Neuronal stem cell (in vitro differentiated cells): ENCODE results near the gene PNRC2.

Source experiments
- DNase-seq: peaks from one replicate; pipeline ENCODE4 v3.0.0-alpha.2; 2013; ENCODE audit warnings: low spot score
- H2AFZ ChIP-seq: one replicate; pipeline ENCODE4 v1.6.1; 2013; ENCODE audit warnings: mild to moderate bottlenecking, low read length, inconsistent platforms
- H2AK5ac ChIP-seq: 2 replicates; pipeline ENCODE4 v1.6.1; 2013; ENCODE audit warnings: low read depth, mild to moderate bottlenecking, inconsistent platforms, low read length, moderate library complexity, mixed read lengths
- H2BK120ac ChIP-seq: 2 replicates; pipeline ENCODE4 v1.6.1; 2013; ENCODE audit warnings: low read depth, mild to moderate bottlenecking, inconsistent platforms, low read length, moderate library complexity, mixed read lengths
- H2BK12ac ChIP-seq: one replicate; pipeline ENCODE4 v1.6.1; 2013; ENCODE audit warnings: low read length, inconsistent platforms
- H2BK15ac ChIP-seq: 2 replicates; pipeline ENCODE4 v1.6.1; 2013; ENCODE audit warnings: mild to moderate bottlenecking, low read length, inconsistent platforms, mixed read lengths
- H2BK5ac ChIP-seq: one replicate; pipeline ENCODE4 v1.6.1; 2013; ENCODE audit warnings: inconsistent platforms, mild to moderate bottlenecking, low read length, moderate library complexity
- H3K14ac ChIP-seq: one replicate; pipeline ENCODE4 v1.6.1; 2013; ENCODE audit warnings: low read length, inconsistent platforms
- H3K18ac ChIP-seq: 2 replicates; pipeline ENCODE4 v1.6.1; 2013; ENCODE audit warnings: low read length, inconsistent platforms
- H3K23ac ChIP-seq: 2 replicates; pipeline ENCODE4 v1.6.1; 2013; ENCODE audit warnings: low read depth, mild to moderate bottlenecking, mixed read lengths, low read length, inconsistent platforms; ENCODE audit not compliant: poor library complexity
- H3K27ac ChIP-seq: replicated peaks from 3 replicates; pipeline ENCODE4 v1.5.1; 2013; ENCODE audit warnings: low read length, inconsistent platforms
- H3K27me3 ChIP-seq, 3 experiments: 2 replicates each; pipeline ENCODE4 v1.6.1; 2013; ENCODE audit warnings: low read length in 3 of 3, mild to moderate bottlenecking in 2 of 3, inconsistent platforms in 1 of 3, low read depth in 1 of 3, mixed read lengths in 1 of 3, moderate library complexity in 1 of 3; ENCODE audit not compliant: control insufficient read depth in 3 of 3, insufficient read depth in 3 of 3
- H3K36me3 ChIP-seq, 2 donors: replicated peaks in 1 of 2; 2 replicates each; pipeline ENCODE4 v1.6.1; 2013; ENCODE audit warnings: low read length in 2 of 2; ENCODE audit not compliant: control insufficient read depth in 2 of 2, insufficient read depth in 2 of 2
- H3K4ac ChIP-seq: 2 replicates; pipeline ENCODE4 v1.6.1; 2013; ENCODE audit warnings: inconsistent platforms, mild to moderate bottlenecking, low read length, moderate library complexity
- H3K4me1 ChIP-seq, 2 donors: 1 replicate in 1 of 2; 2 replicates in 1 of 2; pipeline ENCODE4 v1.6.1; 2013; ENCODE audit warnings: low read length in 2 of 2, low read depth in 1 of 2; ENCODE audit not compliant: control insufficient read depth in 2 of 2, insufficient read depth in 1 of 2
- H3K4me2 ChIP-seq: one replicate; pipeline ENCODE4 v1.6.1; 2013; ENCODE audit warnings: mild to moderate bottlenecking, low read length, inconsistent platforms; ENCODE audit not compliant: insufficient read depth, poor library complexity, severe bottlenecking
- H3K4me3 ChIP-seq, 2 donors: 2 replicates each; pipeline ENCODE4 v1.5.1; 2013; ENCODE audit warnings: low read length in 2 of 2, mild to moderate bottlenecking in 2 of 2, inconsistent platforms in 1 of 2, moderate library complexity in 1 of 2
- H3K79me1 ChIP-seq: one replicate; pipeline ENCODE4 v1.6.1; 2013; ENCODE audit warnings: low read depth, mild to moderate bottlenecking, inconsistent platforms, low read length, moderate library complexity
- H3K9ac ChIP-seq: one replicate; pipeline ENCODE4 v1.6.1; 2013; ENCODE audit warnings: mild to moderate bottlenecking, low read depth, low read length, inconsistent platforms; ENCODE audit not compliant: poor library complexity
- H3K9me3 ChIP-seq, 2 donors: replicated peaks in 1 of 2; 2 replicates each; pipeline versions ENCODE3 to v1.6.1; 2013; ENCODE audit warnings: low read length in 2 of 2, mild to moderate bottlenecking in 2 of 2, inconsistent platforms in 1 of 2, low read depth in 1 of 2, mixed read lengths in 1 of 2, moderate library complexity in 1 of 2; ENCODE audit not compliant: control insufficient read depth in 2 of 2, insufficient read depth in 1 of 2
- H4K8ac ChIP-seq: one replicate; pipeline ENCODE4 v1.6.1; 2013; ENCODE audit warnings: low read depth, mild to moderate bottlenecking, inconsistent platforms, low read length, moderate library complexity
- H4K91ac ChIP-seq: one replicate; pipeline ENCODE4 v1.6.1; 2013; ENCODE audit warnings: low read length, low read depth, mild to moderate bottlenecking, inconsistent platforms; ENCODE audit not compliant: poor library complexity
- WGBS, 2 donors: extraction: QIAGEN DNeasy Blood & Tissue Kit; methylation state at CpG; one replicate each; pipeline ENCODE4 v1.1.7; 2013; ENCODE audit warnings: missing lambda C conversion rate in 2 of 2, mixed read lengths in 1 of 2; ENCODE audit not compliant: insufficient read length in 2 of 2, insufficient replicate concordance in 1 of 2; ENCODE audit errors: extremely low coverage in 2 of 2; 5-methylcytosine and 5-hydroxymethylcytosine counted together

Gene PNRC2

GRCh38 chr1:23999156-23999671 lies 39.6 kb downstream of the PNRC2 start:
- WGBS, 2 donors, result no CpG with 5 or more reads among the region's 3 CpGs
- Histone ChIP-seq H3K23ac (no peak overlapping the region), H2BK5ac (no peak overlapping the region), H3K36me3 (no peaks in the 10 kb centered on the region), H2AFZ (no peak overlapping the region), H3K27me3 (no peaks in the 10 kb centered on the region), H3K18ac (no peak overlapping the region), H2AK5ac (no peak overlapping the region), H3K27ac (no peak overlapping the region), H3K14ac (no peak overlapping the region), H3K4ac (no peak overlapping the region), H3K4me2 (no peak overlapping the region), H3K79me1 (no peaks in the 10 kb centered on the region), H3K9ac (no peak overlapping the region), H4K91ac (no peak overlapping the region), H3K9me3 (no peaks in the 10 kb centered on the region), H3K4me1 (peaks cover 3 to 8% of the 10 kb centered on the region in 2 donors), H2BK12ac (no peak overlapping the region), H2BK15ac (no peak overlapping the region), H4K8ac (no peak overlapping the region), H2BK120ac (no peak overlapping the region), H3K4me3 (no peak overlapping the region)
- no peak for DNase-seq

DNA sequence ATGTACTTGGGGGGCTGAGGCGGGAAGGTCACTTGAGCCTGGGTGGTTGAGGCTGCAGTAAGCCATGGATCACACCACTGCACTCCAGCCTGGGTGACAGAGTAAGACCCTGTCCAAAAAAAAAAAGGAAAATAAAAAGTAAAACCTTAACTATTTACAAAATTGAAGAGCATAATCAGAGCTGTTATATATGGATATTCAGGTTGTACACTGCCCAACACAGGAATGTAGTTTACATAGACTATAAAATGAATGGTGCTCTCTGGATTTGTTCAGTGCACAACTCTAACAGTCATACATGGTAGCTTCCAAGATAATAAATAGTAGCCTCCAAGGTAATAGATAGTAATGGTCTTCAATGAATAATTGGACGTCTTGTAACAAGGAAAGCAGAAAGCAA lies 43.1 kb downstream of the PNRC2 start:
- Histone ChIP-seq H3K4me3 (no peak overlapping the region), H2BK120ac (no peak overlapping the region), H3K4ac (no peak overlapping the region), H2BK15ac (no peak overlapping the region), H4K8ac (no peak overlapping the region), H2AK5ac (no peak overlapping the region), H4K91ac (no peak overlapping the region), H3K27ac (no peak overlapping the region), H2BK12ac (no peak overlapping the region), H3K9ac (no peak overlapping the region), H3K14ac (no peak overlapping the region), H2AFZ (no peak overlapping the region), H3K36me3 (no peaks in the 10 kb centered on the region), H3K9me3 (no peaks in the 10 kb centered on the region), H3K79me1 (no peaks in the 10 kb centered on the region), H3K27me3 (no peaks in the 10 kb centered on the region), H3K23ac (no peak overlapping the region), H3K18ac (no peak overlapping the region), H3K4me2 (no peak overlapping the region), H3K4me1 (peaks cover 3 to 8% of the 10 kb centered on the region in 2 donors), H2BK5ac (no peak overlapping the region)
- DNase-seq, result no peak
- WGBS, 2 donors, result no CpG with 5 or more reads among the region's 2 CpGs

DNA sequence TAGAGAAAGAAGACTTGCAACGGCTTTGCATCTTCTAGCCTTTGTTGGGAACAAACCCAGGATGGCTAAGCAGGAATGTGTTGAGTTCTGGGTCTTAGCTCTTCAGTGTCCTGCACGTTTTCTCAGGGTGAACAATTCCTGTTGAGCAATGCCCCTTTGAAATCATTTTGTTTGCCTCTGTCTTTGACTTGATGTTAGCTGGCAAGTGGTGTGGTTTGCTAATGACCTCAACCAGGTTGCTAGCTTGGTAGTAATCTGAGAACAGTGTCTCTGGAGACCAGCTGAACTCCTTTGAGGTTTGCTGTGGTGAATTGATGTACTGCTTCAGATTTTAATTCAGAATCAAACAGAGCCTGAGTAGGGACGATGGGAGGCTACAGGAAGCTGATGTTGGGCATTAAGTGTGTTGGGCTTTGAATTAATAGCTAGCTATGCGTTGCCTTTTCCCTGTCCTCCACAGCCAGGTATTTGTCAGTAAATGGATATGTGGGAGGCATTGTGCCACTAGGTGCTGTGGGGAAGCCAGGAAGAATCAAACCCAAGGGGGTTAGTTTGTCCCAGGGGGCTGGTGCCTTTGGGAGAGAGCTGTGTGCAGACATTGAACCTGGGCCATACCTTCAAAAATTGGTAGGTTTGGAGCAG lies 43.8 kb downstream of the PNRC2 start:
- H3K9ac ChIP-seq, result no peak overlapping the region
- H3K79me1 ChIP-seq, result no peaks in the 10 kb centered on the region
- DNase-seq, result no peak
- H2AFZ ChIP-seq, result peak overlapping the region; percentile 23
- no peak overlapping the region for H2BK15ac ChIP-seq
- no peak overlapping the region for H3K4me2 ChIP-seq
- H3K27me3 ChIP-seq, result no peaks in the 10 kb centered on the region
- no peak overlapping the region for H3K18ac ChIP-seq
- H3K4ac ChIP-seq, result no peak overlapping the region
- no peak overlapping the region for H2BK120ac ChIP-seq
- H3K14ac ChIP-seq, result no peak overlapping the region
- whole genome bisulfite sequencing, 2 donors, result no CpG with 5 or more reads among the region's 4 CpGs
- H2BK12ac ChIP-seq, result no peak overlapping the region
- peaks cover 3 to 8% of the 10 kb centered on the region in 2 donors for H3K4me1 ChIP-seq
- no peaks in the 10 kb centered on the region for H3K9me3 ChIP-seq
- no peak overlapping the region for H2AK5ac ChIP-seq
- no peak overlapping the region for H2BK5ac ChIP-seq
- H3K23ac ChIP-seq, result no peak overlapping the region
- H3K27ac ChIP-seq, result no peak overlapping the region
- H3K4me3 ChIP-seq, result no peak overlapping the region
- H4K8ac ChIP-seq, result no peak overlapping the region
- H4K91ac ChIP-seq, result no peak overlapping the region
- no peaks in the 10 kb centered on the region for H3K36me3 ChIP-seq

DNA sequence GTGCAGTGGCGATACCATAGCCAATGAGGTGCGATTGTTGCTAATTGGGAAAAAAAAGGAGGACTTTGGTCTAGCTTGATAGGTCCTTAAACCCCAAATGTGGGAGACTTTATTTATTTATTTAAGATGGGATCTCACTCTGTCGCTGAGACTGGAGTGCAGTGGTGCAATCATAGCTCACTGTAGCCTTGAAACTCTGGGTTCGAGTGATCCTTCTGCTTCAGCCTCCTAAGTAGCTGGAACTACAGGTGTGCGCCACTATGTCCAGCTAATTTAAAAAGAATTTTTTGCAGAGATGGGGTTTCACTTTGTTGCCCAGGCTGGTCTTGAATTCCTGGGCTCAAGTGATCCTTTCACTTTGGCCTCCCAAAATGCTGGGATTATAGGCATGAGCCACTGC lies 44.5 kb downstream of the PNRC2 start:
- Histone ChIP-seq H3K36me3 (no peaks in the 10 kb centered on the region), H3K79me1 (no peaks in the 10 kb centered on the region), H3K9me3 (no peaks in the 10 kb centered on the region), H2AK5ac (no peak overlapping the region), H2BK15ac (no peak overlapping the region), H2BK120ac (no peak overlapping the region), H3K27ac (no peak overlapping the region), H3K27me3 (no peaks in the 10 kb centered on the region), H3K23ac (no peak overlapping the region), H4K91ac (no peak overlapping the region), H3K4me1 (peaks cover 3 to 8% of the 10 kb centered on the region in 2 donors), H3K9ac (no peak overlapping the region), H3K4me3 (no peak overlapping the region), H4K8ac (no peak overlapping the region), H3K4ac (no peak overlapping the region), H3K4me2 (no peak overlapping the region), H2BK12ac (no peak overlapping the region), H3K14ac (no peak overlapping the region), H2AFZ (no peak overlapping the region), H2BK5ac (no peak overlapping the region), H3K18ac (no peak overlapping the region)
- WGBS, 2 donors, result no CpG with 5 or more reads among the region's 5 CpGs
- DNase-seq, result no peak
